Osteocyte (in vitro differentiated cells): Measurements from ENCODE around the gene ZNF618. TPM values are rescaled to one million over a fixed set of nuclear protein-coding genes. Genes with fewer than 3 reads are reported as not detected.
"Not testable (repeated sequence)": the region's sequence is repeated elsewhere in the genome, so short reads cannot be mapped to it uniquely, and the experiment has no call there.

ENCODE experiments used
- DNase-seq: peaks from one replicate; pipeline ENCODE4 v3.0.0; 2021; ENCODE audit warnings: mixed read lengths; ENCODE audit not compliant: unreplicated experiment; ENCODE audit errors: extremely low spot score
- H3K27ac Mint-ChIP-seq: one replicate; pipeline ENCODE4 v1.8.0; 2021; ENCODE audit warnings: mild to moderate bottlenecking, mixed read lengths; ENCODE audit not compliant: unreplicated experiment
- H3K27me3 Mint-ChIP-seq: one replicate; pipeline ENCODE4 v1.8.0; 2021; ENCODE audit warnings: mixed read lengths; ENCODE audit not compliant: unreplicated experiment
- H3K36me3 Mint-ChIP-seq: one replicate; pipeline ENCODE4 v1.8.0; 2021; ENCODE audit warnings: mixed read lengths; ENCODE audit not compliant: unreplicated experiment
- H3K4me1 Mint-ChIP-seq: one replicate; pipeline ENCODE4 v1.8.0; 2021; ENCODE audit warnings: mixed read lengths; ENCODE audit not compliant: unreplicated experiment
- H3K4me3 Mint-ChIP-seq: one replicate; pipeline ENCODE4 v1.8.0; 2021; ENCODE audit warnings: mild to moderate bottlenecking, moderate library complexity, mixed read lengths; ENCODE audit not compliant: unreplicated experiment
- H3K9me3 Mint-ChIP-seq: one replicate; pipeline ENCODE4 v1.8.0; 2021; ENCODE audit warnings: mixed read lengths; ENCODE audit not compliant: unreplicated experiment
- total RNA-seq: library from RNA; stranded (reverse); gene quantifications from 2 replicates; pipeline ENCODE4 v1.2.1, GENCODE V29; 2021
- TF ChIP-seq, protein P1 (sequence below): fragments of 200-600 bp; sonication (generic); IDR thresholded peaks from 2 replicates; pipeline ENCODE4 v1.5.0; 2021; ENCODE audit warnings: antibody characterized with exemption, mild to moderate bottlenecking, moderate library complexity

The ZNF618 gene
- total RNA-seq, 1 donor from 2014 or later: 36.8 TPM

DNA sequence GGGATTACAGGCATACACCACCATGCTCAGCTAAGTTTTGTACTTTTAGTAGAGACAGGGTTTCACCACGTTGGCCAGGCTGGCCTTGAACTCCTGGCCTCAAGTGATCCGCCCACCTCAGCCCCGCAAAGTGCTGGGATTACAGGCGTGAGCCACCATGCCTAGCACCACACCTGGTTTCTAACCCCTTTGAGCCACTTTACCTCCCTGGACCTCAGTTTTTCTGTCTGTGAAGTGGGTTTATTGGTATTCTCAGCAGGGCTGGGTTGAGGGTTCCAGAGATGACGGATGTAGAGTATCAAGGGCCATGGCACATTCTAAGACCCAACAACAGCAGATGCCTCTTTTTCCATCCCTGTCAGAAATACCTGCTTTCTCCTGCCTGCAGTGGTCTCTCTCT lies 163.4 kb downstream of the ZNF618 start:
- Mint-ChIP-seq H3K27me3 (no peaks in the 10 kb centered on the region), H3K4me3 (no peak overlapping the region), H3K27ac (no peak overlapping the region), H3K4me1 (no peaks in the 10 kb centered on the region), H3K36me3 (peaks cover 55% of the 10 kb centered on the region), H3K9me3 (no peaks in the 10 kb centered on the region)
- no peak for DNase-seq
- TF ChIP-seq, protein P1, sequence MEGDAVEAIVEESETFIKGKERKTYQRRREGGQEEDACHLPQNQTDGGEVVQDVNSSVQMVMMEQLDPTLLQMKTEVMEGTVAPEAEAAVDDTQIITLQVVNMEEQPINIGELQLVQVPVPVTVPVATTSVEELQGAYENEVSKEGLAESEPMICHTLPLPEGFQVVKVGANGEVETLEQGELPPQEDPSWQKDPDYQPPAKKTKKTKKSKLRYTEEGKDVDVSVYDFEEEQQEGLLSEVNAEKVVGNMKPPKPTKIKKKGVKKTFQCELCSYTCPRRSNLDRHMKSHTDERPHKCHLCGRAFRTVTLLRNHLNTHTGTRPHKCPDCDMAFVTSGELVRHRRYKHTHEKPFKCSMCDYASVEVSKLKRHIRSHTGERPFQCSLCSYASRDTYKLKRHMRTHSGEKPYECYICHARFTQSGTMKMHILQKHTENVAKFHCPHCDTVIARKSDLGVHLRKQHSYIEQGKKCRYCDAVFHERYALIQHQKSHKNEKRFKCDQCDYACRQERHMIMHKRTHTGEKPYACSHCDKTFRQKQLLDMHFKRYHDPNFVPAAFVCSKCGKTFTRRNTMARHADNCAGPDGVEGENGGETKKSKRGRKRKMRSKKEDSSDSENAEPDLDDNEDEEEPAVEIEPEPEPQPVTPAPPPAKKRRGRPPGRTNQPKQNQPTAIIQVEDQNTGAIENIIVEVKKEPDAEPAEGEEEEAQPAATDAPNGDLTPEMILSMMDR: no peak

DNA sequence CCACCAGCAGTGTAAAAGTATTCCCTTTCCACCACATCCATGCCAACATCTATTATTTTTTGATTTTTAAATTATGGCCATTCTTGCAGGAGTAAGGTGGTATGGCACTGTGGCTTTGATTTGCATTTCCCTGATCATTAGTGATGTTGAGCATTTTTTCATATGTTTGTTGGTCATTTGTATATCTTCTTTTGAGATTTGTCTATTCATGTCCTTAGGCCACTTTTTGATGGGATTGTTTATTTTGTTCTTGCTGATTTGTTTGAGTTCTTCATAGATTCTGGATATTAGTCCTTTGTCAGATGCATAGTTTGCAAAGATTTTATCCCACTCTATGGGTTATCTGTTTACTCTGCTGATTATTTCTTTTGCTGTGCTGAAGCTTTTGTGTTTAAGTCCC lies 167.6 kb downstream of the ZNF618 start:
- peaks cover 65% of the 10 kb centered on the region for H3K36me3 Mint-ChIP-seq
- H3K4me1 Mint-ChIP-seq, H3K27me3 Mint-ChIP-seq, H3K4me3 Mint-ChIP-seq, H3K27ac Mint-ChIP-seq, DNase-seq, H3K9me3 Mint-ChIP-seq: not testable (repeated sequence)

DNA sequence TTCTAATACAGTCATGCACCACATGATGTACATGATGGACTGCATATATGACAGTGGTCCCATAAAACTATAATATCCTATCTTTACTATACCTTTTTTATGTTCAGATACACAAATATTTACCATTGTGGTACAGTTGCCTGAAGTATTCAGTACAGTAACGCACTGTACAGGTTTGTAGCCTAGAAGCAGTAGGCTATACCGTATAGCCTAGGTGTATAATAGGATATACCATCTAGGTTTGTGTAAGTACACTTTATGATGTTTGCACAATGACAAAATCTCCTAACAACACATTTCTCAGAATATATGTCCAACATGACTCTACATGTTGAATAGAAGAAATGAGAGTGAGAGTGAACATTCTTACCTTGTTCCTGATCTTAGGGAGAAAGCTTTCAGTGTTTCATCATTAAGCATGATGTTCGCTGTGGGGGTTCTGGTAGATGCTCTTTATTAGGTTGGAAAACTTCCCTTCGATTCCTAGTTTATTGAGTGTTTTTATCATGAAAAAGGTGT lies 170.2 kb downstream of the ZNF618 start:
- TF ChIP-seq, protein P1: no peak
- Mint-ChIP-seq H3K36me3 (peaks cover 69% of the 10 kb centered on the region), H3K9me3 (no peaks in the 10 kb centered on the region), H3K27ac (no peak overlapping the region), H3K4me1 (no peaks in the 10 kb centered on the region), H3K27me3 (no peaks in the 10 kb centered on the region), H3K4me3 (no peak overlapping the region)
- DNase-seq: no peak

DNA sequence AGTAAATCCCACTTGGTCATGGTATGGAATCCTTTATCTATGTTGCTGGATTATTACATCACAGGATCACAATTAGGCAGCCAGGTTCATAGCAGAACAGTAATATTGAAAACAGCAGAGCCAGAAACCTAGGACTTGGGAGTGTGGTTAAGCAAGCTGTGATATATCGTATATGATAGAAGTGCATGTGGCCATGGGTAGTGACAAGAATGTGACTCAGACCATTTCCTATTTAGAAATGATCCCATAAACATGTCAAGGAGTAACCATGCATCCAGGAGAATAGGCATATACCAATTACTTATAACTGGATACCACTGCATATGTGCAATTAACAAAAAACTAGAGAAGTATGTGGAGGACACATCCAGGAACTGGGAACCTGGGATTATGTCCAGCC lies 170.8 kb downstream of the ZNF618 start:
- no peak overlapping the region for H3K27ac Mint-ChIP-seq
- H3K4me1 Mint-ChIP-seq: no peaks in the 10 kb centered on the region
- H3K27me3 Mint-ChIP-seq: no peaks in the 10 kb centered on the region
- peaks cover 70% of the 10 kb centered on the region for H3K36me3 Mint-ChIP-seq
- no peak overlapping the region for H3K4me3 Mint-ChIP-seq
- TF ChIP-seq, protein P1: no peak
- DNase-seq: no peak
- H3K9me3 Mint-ChIP-seq: no peaks in the 10 kb centered on the region

DNA sequence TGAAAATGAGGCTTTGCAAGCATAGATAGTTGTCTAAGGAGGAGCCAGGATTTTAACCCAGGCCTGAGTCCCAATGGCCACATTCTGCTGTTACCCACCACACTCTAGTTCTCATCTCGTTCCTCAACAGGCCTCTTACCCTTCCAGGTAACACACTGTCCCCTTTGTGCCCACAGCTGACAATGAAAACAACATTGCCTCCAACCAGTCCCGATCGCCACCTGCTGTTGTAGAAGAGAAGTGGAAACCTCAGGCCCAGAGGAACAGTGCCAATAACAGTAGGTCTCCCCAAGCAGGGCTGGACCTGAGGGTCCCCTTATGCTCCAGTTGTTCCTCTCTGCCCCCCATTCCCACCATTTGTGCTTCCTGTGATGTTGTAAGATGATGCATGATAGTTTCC lies 171.6 kb downstream of the ZNF618 start:
- Mint-ChIP-seq H3K4me3 (no peak overlapping the region), H3K27me3 (no peaks in the 10 kb centered on the region), H3K9me3 (no peaks in the 10 kb centered on the region), H3K36me3 (peaks cover 72% of the 10 kb centered on the region), H3K4me1 (no peaks in the 10 kb centered on the region), H3K27ac (no peak overlapping the region)
- DNase-seq: peak; percentile 44
- TF ChIP-seq, protein P1: peak; percentile 35
